HepG2 (cell line): Measurements from ENCODE around the gene CAMKMT. TPM values are rescaled to one million over a fixed set of nuclear protein-coding genes. Genes with fewer than 3 reads are reported as not detected.

Experiments used
- ESRRA ChIP-seq: sonication (generic); formaldehyde crosslinking; IDR thresholded peaks from 2 replicates; pipeline ENCODE4 v1.5.1; 2020; ENCODE audit warnings: mild to moderate bottlenecking, low read depth, missing genetic modification reagents
- FLYWCH1 ChIP-seq: sonication (generic); formaldehyde crosslinking; IDR thresholded peaks from 2 replicates; pipeline ENCODE4 v1.8.1; 2023; ENCODE audit warnings: mild to moderate bottlenecking, missing genetic modification reagents
- IRF2 ChIP-seq: IDR thresholded peaks from 2 replicates; pipeline ENCODE4 v1.6.1; 2018; ENCODE audit warnings: missing genetic modification reagents, missing compliant biosample characterization
- JARID2 ChIP-seq: sonication (generic); formaldehyde crosslinking; IDR thresholded peaks from 2 replicates; pipeline ENCODE4 v1.8.1; 2023; ENCODE audit warnings: missing genetic modification reagents, inconsistent platforms; ENCODE audit not compliant: insufficient replicate concordance
- MBD4 ChIP-seq: IDR thresholded peaks from 2 replicates; pipeline ENCODE4 v1.6.1; 2012; ENCODE audit warnings: low read length, inconsistent platforms, borderline replicate concordance
- NR2F1 ChIP-seq, 2 experiments: fragments of 450-650 bp in 1 of 2; formaldehyde crosslinking in 1 of 2; IDR thresholded peaks; 2 replicates each; pipeline versions ENCODE4 v1.5.0 to v1.6.1; 2016 to 2020; ENCODE audit warnings: mild to moderate bottlenecking in 1 of 2, missing compliant biosample characterization in 1 of 2, missing genetic modification reagents in 1 of 2, moderate library complexity in 1 of 2
- PAF1 ChIP-seq: IDR thresholded peaks from 2 replicates; pipeline ENCODE4 v1.6.1; 2016; ENCODE audit warnings: missing genetic modification reagents, missing compliant biosample characterization
- RARG ChIP-seq: sonication (generic); formaldehyde crosslinking; IDR thresholded peaks from 2 replicates; pipeline ENCODE4 v1.4.0; 2020; ENCODE audit warnings: low read depth, mild to moderate bottlenecking, missing genetic modification reagents
- SYNCRIP ChIP-seq: fragments of 200-400 bp; formaldehyde crosslinking; IDR thresholded peaks from 2 replicates; pipeline ENCODE4 v1.6.1; 2018; ENCODE audit warnings: mild to moderate bottlenecking, low read depth, low read length; ENCODE audit not compliant: insufficient read depth
- TFAP4 ChIP-seq: sonication (generic); IDR thresholded peaks from 2 replicates; pipeline ENCODE4 v1.6.1; 2016; ENCODE audit warnings: low read depth, borderline replicate concordance
- TMF1 ChIP-seq: sonication (generic); formaldehyde crosslinking; IDR thresholded peaks from 2 replicates; pipeline ENCODE4 v1.8.1; 2022; ENCODE audit warnings: low read depth, missing genetic modification reagents
- TP53 ChIP-seq: sonication (generic); formaldehyde crosslinking; conservative IDR thresholded peaks from 2 replicates; pipeline ENCODE4 v1.4.0; 2020; ENCODE audit warnings: missing genetic modification reagents
- ZIK1 ChIP-seq: sonication (generic); formaldehyde crosslinking; IDR thresholded peaks from 2 replicates; pipeline ENCODE4 v1.5.0; 2020; ENCODE audit warnings: mild to moderate bottlenecking, low read depth, missing genetic modification reagents, borderline replicate concordance
- ZNF230 ChIP-seq: sonication (generic); formaldehyde crosslinking; IDR thresholded peaks from 2 replicates; pipeline ENCODE4 v1.4.0; 2020; ENCODE audit warnings: mild to moderate bottlenecking, missing genetic modification reagents
- ZNF234 ChIP-seq: sonication (generic); formaldehyde crosslinking; conservative IDR thresholded peaks from 2 replicates; pipeline ENCODE4 v1.5.1; 2020; ENCODE audit warnings: mild to moderate bottlenecking, missing genetic modification reagents
- ZNF256 ChIP-seq: sonication (generic); formaldehyde crosslinking; conservative IDR thresholded peaks from 2 replicates; pipeline ENCODE4 v1.4.0; 2020; ENCODE audit warnings: missing genetic modification reagents
- ZNF274 ChIP-seq: sonication (generic); formaldehyde crosslinking; IDR thresholded peaks from 2 replicates; pipeline ENCODE4 v1.5.1; 2020; ENCODE audit warnings: mild to moderate bottlenecking, missing genetic modification reagents
- ZNF280D ChIP-seq: sonication (generic); formaldehyde crosslinking; IDR thresholded peaks from 2 replicates; pipeline ENCODE4 v1.5.1; 2020; ENCODE audit warnings: mild to moderate bottlenecking, missing genetic modification reagents
- ZNF430 ChIP-seq: sonication (generic); formaldehyde crosslinking; IDR thresholded peaks from 2 replicates; pipeline ENCODE4 v1.9.0; 2021; ENCODE audit warnings: mild to moderate bottlenecking, missing genetic modification reagents
- ZNF670 ChIP-seq: sonication (generic); formaldehyde crosslinking; IDR thresholded peaks from 2 replicates; pipeline ENCODE4 v1.8.0; 2022; ENCODE audit warnings: mild to moderate bottlenecking, missing genetic modification reagents, borderline replicate concordance
- ZNF800 ChIP-seq: sonication (generic); formaldehyde crosslinking; IDR thresholded peaks from 2 replicates; pipeline ENCODE4 v1.4.0; 2020; ENCODE audit warnings: missing genetic modification reagents
- polyA plus RNA-seq, 8 experiments: library from polyadenylated mRNA; depleted of rRNA in 3 of 8; stranded (reverse) in 7 of 8; unstranded in 1 of 8; fragments of >200 nt; fragmentation: Illumina TruSeq in 4 of 8; extraction: Trizol in 4 of 8; gene quantifications; 2 replicates each; pipeline versions ENCODE4 v1.2.1 to v1.2.3, GENCODE V29; 2011 to 2016; ENCODE audit warnings: low read depth in 4 of 8, missing spikeins in 1 of 8, mixed read lengths in 1 of 8; ENCODE audit not compliant: insufficient read depth in 1 of 8
- total RNA-seq, 5 experiments: library from RNA; depleted of rRNA; stranded (reverse); fragments of >200 nt; fragmentation: Illumina TruSeq; extraction: Trizol; gene quantifications; 2 replicates each; pipeline ENCODE4 v1.2.3, GENCODE V29; 2016; ENCODE audit warnings: low read depth in 1 of 5
- TF ChIP-seq, protein P1 (sequence below): sonication (generic); formaldehyde crosslinking; IDR thresholded peaks from 2 replicates; pipeline ENCODE4 v1.4.0; 2020; ENCODE audit warnings: missing genetic modification reagents, borderline replicate concordance

The CAMKMT gene
- total and polyA plus RNA-seq, 2 of the 13 experiments (the other 11 are each of a cell fraction or from before 2014, with no cell fraction given) = 6.9 to 20.8 TPM

DNA sequence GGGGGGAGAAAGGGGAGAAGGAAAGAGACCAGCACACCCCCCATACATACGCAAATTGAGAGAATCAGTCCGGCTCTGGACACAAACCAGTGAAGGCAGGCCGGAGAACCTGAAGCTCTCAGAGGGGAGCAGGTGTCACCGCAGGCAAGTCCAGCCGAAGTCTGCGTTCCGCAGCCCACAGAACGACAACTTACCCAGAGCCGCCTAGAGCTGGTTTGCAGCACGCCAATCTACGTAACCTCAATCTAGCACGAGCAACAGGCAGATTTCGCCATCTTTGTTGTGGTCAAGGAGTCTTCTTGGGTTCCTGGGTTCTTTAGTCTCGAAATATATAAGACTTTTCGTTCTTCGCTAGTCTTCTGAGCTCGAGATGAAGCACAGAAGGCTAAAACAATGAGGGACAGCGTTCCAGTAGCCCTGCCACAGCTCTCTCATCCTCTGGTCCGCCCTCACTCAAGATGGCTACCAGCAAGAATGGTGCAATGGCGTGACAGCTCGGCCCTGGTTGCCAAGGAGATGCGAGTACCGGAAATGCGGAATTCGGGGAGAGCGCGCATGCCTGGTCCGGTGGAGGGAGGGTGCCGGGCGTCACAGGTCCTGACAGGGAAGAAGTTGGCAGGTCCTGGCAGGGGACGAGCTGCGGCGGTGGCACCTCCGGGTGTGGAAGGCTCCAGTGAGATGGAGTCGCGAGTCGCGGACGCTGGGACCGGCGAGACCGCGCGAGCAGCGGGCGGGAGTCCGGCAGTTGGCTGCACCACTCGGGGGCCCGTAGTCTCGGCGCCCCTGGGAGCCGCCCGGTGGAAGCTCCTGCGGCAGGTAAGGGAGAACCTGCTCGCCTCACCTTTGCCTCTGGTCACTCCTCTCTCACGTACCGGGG, at the start of gene CAMKMT, which contains the start of gene PREPL (continued):
- TF ChIP-seq ZNF280D (CRISPR knock-in tag) (peak; percentile 92), JARID2 (CRISPR knock-in tag) (no peak), ZNF256 (CRISPR knock-in tag) (peak; percentile 70; the same call in 1 of the 2 replicates), TMF1 (CRISPR knock-in tag) (no peak), MBD4 (no peak), NR2F1 (CRISPR knock-in tag; IDR thresholded peaks at IDR 0.05) (no peak; a peak in 1 of 4 replicates), RARG (no peak), ZNF670 (CRISPR knock-in tag) (peak; percentile 83), ZNF800 (CRISPR knock-in tag) (peak; percentile 22; the same call in 1 of the 2 replicates), TFAP4 (no peak; the same call in 1 of the 2 replicates), IRF2 (CRISPR knock-in tag) (peak; percentile 90), FLYWCH1 (CRISPR knock-in tag) (no peak), ZNF234 (CRISPR knock-in tag) (no peak), PAF1 (CRISPR knock-in tag) (no peak), ZNF274 (CRISPR knock-in tag) (0 out of 2 replicates have a peak, but pooled peaks have one; percentile 74), ZIK1 (CRISPR knock-in tag) (peak; percentile 92; the same call in 1 of the 2 replicates), ESRRA (CRISPR knock-in tag) (no peak), ZNF430 (CRISPR knock-in tag) (peak; percentile 87), TP53 (CRISPR knock-in tag) (0 out of 2 replicates have a peak, but pooled peaks have one; percentile 4), ZNF230 (CRISPR knock-in tag) (peak; percentile 50), SYNCRIP (no peak)
- TF ChIP-seq, protein P1, sequence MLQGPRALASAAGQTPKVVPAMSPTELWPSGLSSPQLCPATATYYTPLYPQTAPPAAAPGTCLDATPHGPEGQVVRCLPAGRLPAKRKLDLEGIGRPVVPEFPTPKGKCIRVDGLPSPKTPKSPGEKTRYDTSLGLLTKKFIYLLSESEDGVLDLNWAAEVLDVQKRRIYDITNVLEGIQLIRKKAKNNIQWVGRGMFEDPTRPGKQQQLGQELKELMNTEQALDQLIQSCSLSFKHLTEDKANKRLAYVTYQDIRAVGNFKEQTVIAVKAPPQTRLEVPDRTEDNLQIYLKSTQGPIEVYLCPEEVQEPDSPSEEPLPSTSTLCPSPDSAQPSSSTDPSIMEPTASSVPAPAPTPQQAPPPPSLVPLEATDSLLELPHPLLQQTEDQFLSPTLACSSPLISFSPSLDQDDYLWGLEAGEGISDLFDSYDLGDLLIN (CRISPR knock-in tag) = peak; percentile 91; the same call in 1 of the 2 replicates
